Stimulated activated CD4-positive, alpha-beta T cell treated with anti-CD3 and anti-CD28 coated beads, Interleukin-2, amount 100 ng/mL, for 4 hours (primary cell): ENCODE data around the gene KRT20.
"Not testable (repeated sequence)": the region's sequence is repeated elsewhere in the genome, so short reads cannot be mapped to it uniquely, and the experiment has no call there.

Experiments used
- DNase-seq: peaks from one replicate; pipeline ENCODE4 v3.0.0-alpha.2; 2020; ENCODE audit warnings: low read depth

The KRT20 gene

DNA sequence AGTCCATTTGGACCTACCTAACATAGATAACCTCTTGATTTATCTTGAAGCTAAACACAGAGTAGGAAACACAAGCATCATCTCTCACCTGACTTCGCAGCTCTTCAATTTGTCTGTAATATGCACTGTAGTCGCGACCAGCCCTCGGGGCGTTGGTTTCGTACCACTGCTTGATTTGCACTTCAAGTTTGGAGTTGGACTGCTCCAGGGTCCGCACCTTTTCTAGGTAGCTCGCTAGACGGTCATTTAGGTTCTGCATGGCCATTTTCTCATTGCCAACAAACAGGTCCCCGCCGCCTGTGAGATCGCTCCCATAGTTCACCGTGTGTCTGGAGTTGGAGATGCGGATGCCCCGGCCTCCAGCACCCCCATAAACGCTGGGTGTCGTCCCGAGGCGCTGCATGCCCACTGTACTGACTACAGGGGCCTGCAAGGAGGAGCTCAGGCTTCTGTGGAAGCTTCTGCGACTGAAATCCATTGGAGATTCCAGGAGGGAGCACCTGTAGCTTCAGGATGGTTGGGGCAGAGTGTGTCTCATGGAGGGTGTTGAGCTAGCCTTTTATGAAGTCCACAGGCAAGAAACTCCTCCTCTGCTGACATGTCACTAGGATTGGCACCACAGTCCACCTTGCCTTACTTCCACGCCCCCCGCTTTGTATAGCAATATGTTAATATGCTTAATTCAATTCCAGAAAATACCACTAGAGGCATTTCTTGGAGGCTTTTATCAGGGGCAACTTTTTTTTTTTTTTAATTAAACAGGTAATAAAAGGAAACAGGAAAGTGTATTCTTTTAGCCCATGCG lies at the start of gene KRT20:
KRT20 (minus strand) TSS at position 535 of the 805 bp plus-strand sequence; CDS start at position 478, 57 bp downstream.
- DNase-seq: no peak

DNA sequence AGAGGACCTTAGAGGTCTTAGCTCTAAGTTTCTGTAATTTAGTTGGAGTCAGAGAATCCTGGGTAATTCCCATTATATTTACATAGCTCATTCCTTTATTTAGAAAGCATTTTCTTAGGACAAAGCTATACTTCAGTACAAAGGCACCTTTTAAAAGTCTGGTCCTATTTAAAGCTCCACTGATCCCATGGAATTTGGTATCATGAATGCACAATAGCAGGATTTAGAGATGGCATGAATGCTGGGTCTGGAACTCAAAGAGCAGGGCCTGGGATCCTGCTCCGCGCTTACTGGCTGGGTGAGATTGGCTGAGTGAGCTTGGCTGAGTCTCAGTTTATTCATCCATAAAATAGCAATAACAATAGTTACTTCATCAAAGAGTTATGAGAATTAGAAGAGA lies 47.6 kb upstream of the KRT20 start:
- DNase-seq: no peak

GRCh38 chr17:40931311-40931710 lies 46.3 kb upstream of the KRT20 start:
- DNase-seq: no peak

DNA sequence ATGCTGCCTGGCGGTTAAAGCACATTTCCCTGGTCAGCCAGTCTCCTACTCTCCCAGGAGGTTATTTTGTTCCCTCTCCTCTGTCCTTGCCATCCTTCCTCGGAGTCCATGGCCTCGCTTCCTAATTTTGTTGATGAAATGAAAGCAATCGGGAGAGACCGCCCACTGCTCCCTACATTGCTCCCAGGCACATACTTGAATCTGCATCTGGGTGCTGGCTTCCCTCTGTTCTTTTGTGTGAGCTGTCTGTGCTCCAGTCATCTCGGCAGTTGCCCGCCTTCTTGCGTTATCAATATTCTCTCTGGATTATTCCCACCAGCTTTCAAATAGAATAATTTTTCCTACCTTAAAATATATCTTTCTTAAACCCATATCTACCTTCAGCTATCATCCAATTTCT lies 41.3 kb upstream of the KRT20 start:
- DNase-seq: no peak

DNA sequence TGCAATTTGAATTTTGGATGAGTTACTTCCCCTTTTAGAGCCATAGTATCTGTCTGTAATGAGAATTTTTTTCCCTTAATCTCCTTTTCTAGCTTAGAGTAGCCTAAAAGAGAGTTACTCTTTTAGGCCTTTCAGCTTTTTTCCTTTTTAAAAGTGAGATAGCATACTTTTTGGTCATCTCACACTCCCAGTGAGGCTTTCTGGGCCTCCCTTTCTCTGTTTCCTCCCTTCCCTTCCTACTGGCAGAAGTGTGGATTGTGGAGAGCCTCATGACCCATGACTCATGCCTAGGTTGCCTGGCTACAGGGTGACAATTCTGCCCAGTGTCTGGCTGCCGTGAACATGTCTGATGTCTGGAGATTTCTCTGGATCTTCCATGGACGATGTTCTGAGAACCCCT lies 37.2 kb upstream of the KRT20 start:
- DNase-seq: no peak

DNA sequence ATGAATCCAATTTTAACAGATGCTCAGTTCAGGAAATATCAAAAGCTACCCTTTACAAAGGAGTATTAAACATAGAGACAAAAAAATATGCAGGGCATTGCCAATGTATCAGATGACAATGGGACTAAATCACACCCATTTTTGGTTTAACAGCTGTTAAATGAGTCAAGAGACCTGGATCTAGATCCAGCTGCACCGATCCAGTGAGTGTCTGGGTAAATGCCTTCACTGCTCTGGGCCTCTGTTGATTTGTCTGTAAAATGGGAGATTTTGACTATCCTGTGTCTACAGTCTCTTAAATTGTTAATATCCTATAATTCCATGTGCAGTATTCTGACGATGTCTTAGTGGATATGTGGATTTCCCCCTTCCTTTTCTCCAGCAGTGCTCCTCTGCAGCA lies 36.0 kb upstream of the KRT20 start:
- no peak for DNase-seq

GRCh38 chr17:40917116-40917515 lies 32.1 kb upstream of the KRT20 start:
- not testable (repeated sequence) for DNase-seq

GRCh38 chr17:40916366-40916765 lies 31.3 kb upstream of the KRT20 start:
- DNase-seq: no peak

DNA sequence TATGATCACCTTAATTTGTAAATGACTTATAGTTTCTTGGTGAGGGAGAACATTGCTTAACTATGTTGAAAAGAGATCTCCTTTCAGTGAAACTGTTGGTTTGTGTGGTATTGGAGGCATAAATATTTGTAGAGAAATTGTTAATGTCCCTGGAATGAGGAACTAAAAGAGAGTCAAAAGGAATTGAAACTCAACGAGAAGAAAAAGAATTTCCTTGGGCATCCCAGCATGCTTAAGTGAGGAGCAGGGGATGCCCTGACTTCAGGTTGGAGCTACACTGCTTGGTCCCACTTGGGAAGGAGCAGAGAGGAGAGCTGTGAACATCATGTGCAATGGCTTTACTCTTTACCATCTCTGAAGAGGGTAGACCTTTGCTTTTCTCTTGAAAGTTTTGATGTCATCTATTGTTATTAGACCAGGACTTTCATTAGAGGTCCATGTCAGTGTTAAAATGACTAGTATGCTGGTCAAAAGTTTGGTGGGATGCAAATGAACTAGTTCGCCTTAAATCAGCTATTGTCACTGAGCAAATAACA lies 30.7 kb upstream of the KRT20 start:
- DNase-seq: no peak

GRCh38 chr17:40915199-40915661 lies 30.2 kb upstream of the KRT20 start:
- no peak for DNase-seq

- DNase-seq: no peak
These were observed 29.2 kb upstream of the KRT20 start for GRCh38 chr17:40914075-40914855.

GRCh38 chr17:40912486-40913210 lies 27.6 kb upstream of the KRT20 start:
- no peak for DNase-seq

DNA sequence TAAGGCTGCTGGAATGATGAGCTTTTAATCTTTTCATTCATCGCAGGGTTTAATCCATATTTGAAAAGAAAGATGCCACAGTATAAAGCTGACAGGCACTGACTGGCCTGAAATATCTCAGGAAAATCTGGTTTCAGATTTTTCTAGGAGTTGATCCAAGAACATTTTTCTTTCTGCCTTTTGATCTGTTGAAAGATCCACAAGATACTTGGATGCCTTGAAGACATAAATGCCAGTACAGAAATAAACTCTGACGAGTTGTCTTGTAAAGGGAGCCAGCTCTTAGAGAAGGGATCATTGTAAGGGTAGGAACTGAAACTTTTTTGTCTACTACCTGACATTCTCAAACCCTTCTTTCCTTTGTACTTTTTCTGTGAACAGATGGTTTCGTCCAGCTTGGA lies 25.4 kb upstream of the KRT20 start:
- DNase-seq: no peak

DNA sequence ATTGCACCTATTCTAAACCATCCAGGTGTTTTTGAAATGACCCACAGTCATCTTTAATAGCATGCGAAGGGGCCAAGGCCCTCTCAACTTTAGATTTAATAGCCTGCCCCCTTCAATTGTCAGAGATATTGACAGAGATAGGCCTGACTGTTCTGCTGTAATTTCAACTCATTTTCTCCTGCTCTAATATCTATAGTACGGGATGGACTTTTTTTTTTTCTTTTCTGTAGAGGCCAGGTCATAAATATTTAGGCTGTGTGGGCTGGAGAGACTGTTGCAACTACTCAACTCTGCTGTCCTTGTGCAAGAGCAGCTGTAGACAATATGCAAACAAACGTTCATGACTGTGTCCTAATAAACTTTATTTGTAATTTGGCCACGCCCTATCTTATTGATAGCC lies 24.7 kb upstream of the KRT20 start:
- no peak for DNase-seq

- peak; percentile 55 for DNase-seq
These were observed 24.3 kb upstream of the KRT20 start for GRCh38 chr17:40909351-40909750.

- DNase-seq: no peak
These were observed 21.6 kb upstream of the KRT20 start for GRCh38 chr17:40906613-40907012.

GRCh38 chr17:40905370-40905769 lies 20.3 kb upstream of the KRT20 start:
- no peak for DNase-seq

DNA sequence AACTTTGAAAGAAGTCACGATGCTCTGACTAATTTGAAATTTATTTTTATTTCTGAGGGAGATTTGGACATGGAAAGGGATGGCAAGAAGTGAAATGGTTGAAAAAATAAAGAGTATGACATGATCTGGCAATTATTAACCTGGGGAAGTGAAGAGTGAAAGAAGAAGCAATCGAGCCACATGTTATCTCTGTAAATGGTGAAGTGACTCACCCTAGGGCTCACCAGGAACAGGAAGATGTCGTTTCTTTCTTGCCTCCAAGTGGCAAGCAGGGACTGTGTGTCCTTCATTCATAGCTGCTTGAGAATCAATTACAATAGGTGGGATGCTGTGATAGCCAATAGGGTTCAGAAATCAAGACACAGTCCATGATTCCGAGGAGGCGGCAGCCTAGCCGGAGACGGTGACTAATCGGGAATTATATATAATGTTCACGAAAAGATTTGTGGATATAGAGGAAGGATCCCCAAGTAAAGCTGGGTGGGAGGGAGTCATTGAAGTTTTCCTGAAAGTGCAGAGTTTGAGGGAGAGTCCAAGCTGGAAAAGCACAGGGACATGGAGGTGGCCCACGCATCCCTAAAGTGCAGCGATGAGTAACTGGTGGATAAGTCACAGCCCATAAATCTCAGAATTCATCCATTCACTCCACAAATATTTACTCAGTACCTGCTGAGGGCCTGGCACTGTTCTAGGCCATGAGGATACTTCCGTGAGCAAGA lies 18.2 kb upstream of the KRT20 start:
- no peak for DNase-seq

GRCh38 chr17:40902498-40902897 lies 17.5 kb upstream of the KRT20 start:
- no peak for DNase-seq

- DNase-seq: no peak
These were observed 17.0 kb upstream of the KRT20 start for GRCh38 chr17:40901981-40902474.

DNA sequence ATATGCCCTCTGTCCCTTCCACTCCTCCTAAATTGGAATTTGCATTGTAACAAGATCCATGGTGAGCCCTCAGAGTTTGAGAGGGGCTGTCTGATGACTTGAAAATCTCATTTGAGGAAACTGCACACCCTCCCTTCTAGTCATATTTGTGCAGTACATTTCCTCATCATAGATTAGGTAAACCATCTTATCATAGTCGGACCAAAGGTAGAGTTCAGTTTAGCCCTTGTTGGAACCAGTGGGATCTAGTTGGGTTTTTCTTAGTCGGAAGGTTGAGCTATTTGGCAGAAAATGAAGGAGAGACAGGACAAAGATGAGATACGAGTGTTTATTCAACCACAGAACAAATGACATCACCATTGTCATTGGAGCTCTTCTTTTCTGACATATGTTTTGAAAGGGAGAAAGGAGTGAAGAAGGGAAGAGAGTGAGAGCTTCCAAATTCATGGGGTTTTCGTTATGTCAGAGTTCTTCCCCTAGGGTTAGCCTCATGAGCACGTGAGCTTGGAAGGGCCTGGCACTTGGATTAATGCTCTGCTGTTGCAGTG lies 15.8 kb upstream of the KRT20 start:
- no peak for DNase-seq
